ENCODE data around the gene ENTPD6. TPM values are rescaled to one million over a fixed set of nuclear protein-coding genes. Genes with fewer than 3 reads are reported as not detected.

Gene ENTPD6
- total RNA-seq, 1 experiment from 2014 or later, result 122 TPM

DNA sequence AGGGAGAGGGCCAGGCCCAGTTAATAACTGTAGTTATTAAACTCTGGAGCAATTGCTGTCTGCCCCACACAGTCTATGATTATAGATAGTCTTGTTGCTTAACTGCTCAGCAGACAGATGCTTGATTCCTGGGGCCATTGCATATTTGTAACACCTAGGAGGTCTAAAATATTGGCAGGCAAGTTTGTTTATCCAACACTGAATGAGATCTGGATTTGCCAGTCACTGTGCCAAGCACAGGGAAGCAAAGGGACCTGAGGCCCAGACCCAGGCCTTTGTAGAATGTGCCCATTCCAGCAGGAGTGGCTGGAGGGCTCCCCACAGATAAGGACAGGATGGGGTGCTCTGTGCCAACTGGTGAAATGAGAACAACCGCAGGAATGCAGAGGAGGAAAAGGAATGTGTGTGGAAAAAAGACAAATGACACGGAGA is 17.6 kb upstream of the ENTPD6 start:
- intact Hi-C loops (cut with micrococcal nuclease), result no loop called here
- H3K79me2 ChIP-seq (ENCODE audit: low read length), result no peaks in the 10 kb centered on the region
- no peaks in the 10 kb centered on the region for H3K9me2 ChIP-seq (replicated peaks; ENCODE audit: low read length)
- peaks cover 40% of the 10 kb centered on the region for H3K4me1 ChIP-seq (ENCODE audit: insufficient read depth, low read length)
- no TSS peak for BruUV-seq (replicated peaks)
- ChIA-PET POLR2A (ENCODE audit: unreplicated experiment) (no interaction called here), CTCF (interaction anchor here (1.1 to 1.4 kb wide), 2 partner anchors 39 to 41 kb away, joined by 7 to 10 read pairs; no protein-coding TSS in a partner anchor)
- no peaks in the 10 kb centered on the region for H4K20me1 ChIP-seq (ENCODE audit: low read length)
- peak; percentile 19 for ATAC-seq
- no peak overlapping the region for H3K27ac ChIP-seq (ENCODE audit: low read length)
- H3K36me3 ChIP-seq (ENCODE audit: low read depth, low read length), result no peaks in the 10 kb centered on the region
- no peaks in the 10 kb centered on the region for H3K27me3 ChIP-seq (ENCODE audit: low read length)
- no peak overlapping the region for H3K9ac ChIP-seq (ENCODE audit: low read length)
- H3K4me3 ChIP-seq (ENCODE audit: low read length), result no peak overlapping the region
- H3K9me3 ChIP-seq (ENCODE audit: low read length), result no peaks in the 10 kb centered on the region
- DNase-seq, result peak; percentile 90
- peak overlapping the region; percentile 27 for H3K4me2 ChIP-seq (ENCODE audit: low read length)
- no peaks in the 10 kb centered on the region for H3F3A ChIP-seq (ENCODE audit: low read length, unreplicated experiment)
- TF ChIP-seq, protein P1, sequence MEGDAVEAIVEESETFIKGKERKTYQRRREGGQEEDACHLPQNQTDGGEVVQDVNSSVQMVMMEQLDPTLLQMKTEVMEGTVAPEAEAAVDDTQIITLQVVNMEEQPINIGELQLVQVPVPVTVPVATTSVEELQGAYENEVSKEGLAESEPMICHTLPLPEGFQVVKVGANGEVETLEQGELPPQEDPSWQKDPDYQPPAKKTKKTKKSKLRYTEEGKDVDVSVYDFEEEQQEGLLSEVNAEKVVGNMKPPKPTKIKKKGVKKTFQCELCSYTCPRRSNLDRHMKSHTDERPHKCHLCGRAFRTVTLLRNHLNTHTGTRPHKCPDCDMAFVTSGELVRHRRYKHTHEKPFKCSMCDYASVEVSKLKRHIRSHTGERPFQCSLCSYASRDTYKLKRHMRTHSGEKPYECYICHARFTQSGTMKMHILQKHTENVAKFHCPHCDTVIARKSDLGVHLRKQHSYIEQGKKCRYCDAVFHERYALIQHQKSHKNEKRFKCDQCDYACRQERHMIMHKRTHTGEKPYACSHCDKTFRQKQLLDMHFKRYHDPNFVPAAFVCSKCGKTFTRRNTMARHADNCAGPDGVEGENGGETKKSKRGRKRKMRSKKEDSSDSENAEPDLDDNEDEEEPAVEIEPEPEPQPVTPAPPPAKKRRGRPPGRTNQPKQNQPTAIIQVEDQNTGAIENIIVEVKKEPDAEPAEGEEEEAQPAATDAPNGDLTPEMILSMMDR (conservative IDR thresholded peaks at IDR 0.05; ENCODE audit: low read depth, low read length), result no peak
- no peak for TF ChIP-seq EZH2phosphoT487 (IDR thresholded peaks at IDR 0.05; ENCODE audit: borderline replicate concordance, low read length)
- TF ChIP-seq EZH2 (IDR thresholded peaks at IDR 0.05; ENCODE audit: low read length, unreplicated experiment), result no peak
- H2AFZ ChIP-seq (ENCODE audit: low read length), result no peak overlapping the region

DNA sequence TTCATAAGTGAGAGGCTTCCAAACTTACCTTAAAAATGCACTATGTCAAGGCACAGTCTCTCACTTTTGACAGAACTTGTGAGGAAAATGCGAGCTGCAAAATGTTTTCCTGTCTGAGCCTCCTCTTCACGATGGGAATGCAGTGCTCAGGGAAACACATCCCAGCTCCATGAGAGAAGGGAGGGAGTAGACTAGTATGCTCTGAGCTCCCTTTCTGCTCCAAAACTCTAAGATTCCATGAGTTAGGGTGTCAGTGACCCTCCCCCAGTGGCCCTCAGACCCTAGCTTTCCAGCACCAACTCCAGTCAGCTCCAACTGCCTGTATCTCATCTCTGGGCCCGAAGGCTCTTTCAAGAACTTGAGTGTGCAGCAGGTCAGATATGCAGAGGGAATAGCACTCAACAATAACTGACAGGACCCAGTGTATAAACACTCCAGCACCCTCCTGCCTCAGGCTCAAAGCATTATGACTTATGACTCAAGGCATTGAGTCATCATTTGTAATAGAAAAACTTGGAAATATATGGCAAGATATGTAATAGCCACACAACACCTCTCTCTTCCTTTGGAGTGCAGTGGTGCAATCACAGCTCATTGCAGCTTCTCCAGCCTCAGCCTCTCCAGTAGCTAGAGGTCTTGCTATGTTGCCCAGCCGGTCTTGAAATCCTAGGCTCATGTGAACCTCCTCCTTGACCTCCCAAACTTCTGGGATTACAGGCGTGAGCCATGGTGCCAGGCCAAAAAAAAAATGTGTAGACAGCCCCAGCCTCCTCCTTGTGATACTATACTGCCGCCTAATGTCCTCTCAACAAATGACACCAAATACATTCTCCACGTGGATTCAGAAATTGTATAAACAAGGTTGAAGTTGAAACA is 16.7 kb upstream of the ENTPD6 start:
- Histone ChIP-seq H3K9me3 (ENCODE audit: low read length) (no peaks in the 10 kb centered on the region), H3K4me1 (ENCODE audit: insufficient read depth, low read length) (peaks cover 34% of the 10 kb centered on the region), H3K27ac (ENCODE audit: low read length) (peak overlapping the region; percentile 52), H3K4me2 (ENCODE audit: low read length) (peak overlapping the region; percentile 73), H3K79me2 (ENCODE audit: low read length) (no peaks in the 10 kb centered on the region), H4K20me1 (ENCODE audit: low read length) (no peaks in the 10 kb centered on the region), H3K9me2 (replicated peaks; ENCODE audit: low read length) (no peaks in the 10 kb centered on the region), H2AFZ (ENCODE audit: low read length) (no peak overlapping the region; the same call in 1 of the 2 replicates), H3K36me3 (ENCODE audit: low read depth, low read length) (no peaks in the 10 kb centered on the region), H3F3A (ENCODE audit: low read length, unreplicated experiment) (no peaks in the 10 kb centered on the region), H3K4me3 (ENCODE audit: low read length) (peak overlapping the region; percentile 21; the same call in 1 of the 2 replicates), H3K27me3 (ENCODE audit: low read length) (no peaks in the 10 kb centered on the region), H3K9ac (ENCODE audit: low read length) (no peak overlapping the region)
- CTCF ChIA-PET, result interaction anchor here (0.7 to 1.4 kb wide), 10 partner anchors 11 to 220 kb away, joined by 3 to 10 read pairs (median 5); no protein-coding TSS in a partner anchor
- intact Hi-C loops (cut with micrococcal nuclease), result loop anchor here (1.0 kb wide), 3 partner anchors 40 to 186 kb away; no protein-coding TSS in a partner anchor
- TF ChIP-seq, protein P1 (conservative IDR thresholded peaks at IDR 0.05; ENCODE audit: low read depth, low read length), result peak; percentile 99
- TF ChIP-seq EZH2phosphoT487 (IDR thresholded peaks at IDR 0.05; ENCODE audit: borderline replicate concordance, low read length), result no peak
- no peak for TF ChIP-seq EZH2 (IDR thresholded peaks at IDR 0.05; ENCODE audit: low read length, unreplicated experiment)
- DNase-seq, result peak; percentile 99
- no TSS peak for BruUV-seq (replicated peaks)
- POLR2A ChIA-PET (ENCODE audit: unreplicated experiment), result interaction anchor here (0.7 kb wide), 1 partner anchor 17 kb away, joined by 3 read pairs; no protein-coding TSS in a partner anchor
- ATAC-seq, result peak; percentile 94
